Brain microvascular endothelial cell (primary cell): Measurements from ENCODE around the gene BCORL1.
A peak's percentile ranks its signal among the peaks of the same experiment; 100 is the strongest.

ENCODE experiments used
- DNase-seq: peaks from one replicate; pipeline ENCODE4 v3.0.0-alpha.2; 2020
- H3K27ac ChIP-seq: fragments of 250-450 bp; sonication (Bioruptor Pico); 2 replicates; pipeline ENCODE4 v1.5.1; 2020; ENCODE audit warnings: mild to moderate bottlenecking, moderate library complexity
- H3K27me3 ChIP-seq: fragments of 250-450 bp; sonication (Bioruptor Pico); replicated peaks from 2 replicates; pipeline ENCODE4 v1.5.1; 2020; ENCODE audit warnings: mild to moderate bottlenecking
- H3K36me3 ChIP-seq: fragments of 250-450 bp; sonication (Bioruptor Pico); replicated peaks from 2 replicates; pipeline ENCODE4 v1.5.1; 2020; ENCODE audit warnings: mild to moderate bottlenecking
- H3K4me3 ChIP-seq: 2 replicates; pipeline ENCODE4 v1.5.1; 2011; ENCODE audit warnings: low read depth, mild to moderate bottlenecking, control low read depth, low read length, moderate library complexity
- in situ Hi-C: cut with HindIII; loops from 2 replicates; pipeline ENCODE4 v1.10.0; 2017; ENCODE audit warnings: low sequenced_read_pairs, low pct_ligation_motif_present
- TF ChIP-seq, protein P1 (sequence below): IDR thresholded peaks from 2 replicates; pipeline ENCODE4 v1.5.1; 2011; ENCODE audit warnings: low read depth, mild to moderate bottlenecking, moderate library complexity, low read length, control low read depth, inconsistent platforms; ENCODE audit errors: missing control alignments

BCORL1 gene

DNA sequence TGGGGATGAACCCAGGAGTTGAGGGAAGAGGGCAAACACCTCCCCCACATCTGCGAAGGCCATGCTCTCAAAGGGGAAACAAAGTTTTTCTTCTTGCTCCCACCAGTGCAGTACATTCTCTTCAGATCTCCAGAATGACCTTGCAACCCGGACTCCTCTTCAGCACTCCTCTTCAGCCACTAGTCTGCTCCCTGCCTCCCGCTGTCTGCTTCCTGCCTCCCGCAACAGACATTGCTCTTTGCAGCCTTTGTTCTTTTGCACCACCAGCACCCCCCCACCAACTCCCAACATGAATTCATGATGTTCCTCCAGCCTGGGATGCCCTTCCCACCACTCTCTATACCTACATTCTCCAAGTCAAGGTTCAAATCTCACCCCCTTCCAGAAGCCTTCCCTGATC lies 44.4 kb upstream of the BCORL1 start:
- TF ChIP-seq, protein P1, sequence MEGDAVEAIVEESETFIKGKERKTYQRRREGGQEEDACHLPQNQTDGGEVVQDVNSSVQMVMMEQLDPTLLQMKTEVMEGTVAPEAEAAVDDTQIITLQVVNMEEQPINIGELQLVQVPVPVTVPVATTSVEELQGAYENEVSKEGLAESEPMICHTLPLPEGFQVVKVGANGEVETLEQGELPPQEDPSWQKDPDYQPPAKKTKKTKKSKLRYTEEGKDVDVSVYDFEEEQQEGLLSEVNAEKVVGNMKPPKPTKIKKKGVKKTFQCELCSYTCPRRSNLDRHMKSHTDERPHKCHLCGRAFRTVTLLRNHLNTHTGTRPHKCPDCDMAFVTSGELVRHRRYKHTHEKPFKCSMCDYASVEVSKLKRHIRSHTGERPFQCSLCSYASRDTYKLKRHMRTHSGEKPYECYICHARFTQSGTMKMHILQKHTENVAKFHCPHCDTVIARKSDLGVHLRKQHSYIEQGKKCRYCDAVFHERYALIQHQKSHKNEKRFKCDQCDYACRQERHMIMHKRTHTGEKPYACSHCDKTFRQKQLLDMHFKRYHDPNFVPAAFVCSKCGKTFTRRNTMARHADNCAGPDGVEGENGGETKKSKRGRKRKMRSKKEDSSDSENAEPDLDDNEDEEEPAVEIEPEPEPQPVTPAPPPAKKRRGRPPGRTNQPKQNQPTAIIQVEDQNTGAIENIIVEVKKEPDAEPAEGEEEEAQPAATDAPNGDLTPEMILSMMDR = no peak
- Histone ChIP-seq H3K4me3 (no peak overlapping the region), H3K27me3 (no peaks in the 10 kb centered on the region), H3K36me3 (no peaks in the 10 kb centered on the region), H3K27ac (no peak overlapping the region)
- no peak for DNase-seq
- in situ Hi-C loops = no loop called here

DNA sequence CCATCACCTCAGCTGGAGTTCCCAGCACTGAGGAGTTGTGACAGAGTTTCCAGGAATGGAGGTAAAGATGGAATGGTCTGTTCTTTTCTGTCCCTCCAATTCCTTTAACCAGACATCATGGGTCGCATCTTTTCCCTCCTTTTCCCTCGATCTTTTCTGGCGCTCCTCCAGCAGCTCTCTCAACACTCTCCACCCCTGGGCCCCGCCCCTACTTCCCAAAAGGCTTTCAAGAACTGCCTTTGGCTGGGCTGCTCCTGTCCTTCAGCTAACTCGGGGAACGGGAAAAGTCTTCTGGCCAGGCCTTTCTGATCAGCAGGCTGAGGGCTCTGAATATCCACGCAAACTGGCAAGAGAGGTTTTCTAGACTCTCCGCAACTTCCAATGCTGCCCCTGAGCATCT lies 42.4 kb upstream of the BCORL1 start:
- no peaks in the 10 kb centered on the region for H3K36me3 ChIP-seq
- no peaks in the 10 kb centered on the region for H3K27me3 ChIP-seq
- H3K4me3 ChIP-seq = no peak overlapping the region
- DNase-seq = no peak
- no peak overlapping the region for H3K27ac ChIP-seq
- in situ Hi-C loops = no loop called here
- TF ChIP-seq, protein P1 = no peak

DNA sequence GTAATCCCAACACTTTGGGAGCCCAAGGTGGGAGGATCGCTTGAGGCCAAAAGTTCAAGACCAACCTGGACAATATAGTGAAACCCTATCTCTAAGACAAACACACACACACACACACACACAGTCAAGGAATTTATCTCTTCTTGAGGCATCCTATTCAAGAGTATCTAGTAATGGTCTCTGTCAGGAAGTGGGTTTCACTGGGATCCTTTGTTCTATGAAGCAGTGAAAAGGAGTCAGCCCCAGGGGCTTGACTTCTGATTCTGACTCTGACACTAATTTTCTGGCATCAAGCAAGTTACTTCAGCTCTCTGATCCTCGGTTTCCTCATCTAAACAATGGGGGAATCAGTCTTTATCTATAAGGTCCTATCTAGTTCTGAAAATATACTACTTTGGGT lies 41.7 kb upstream of the BCORL1 start:
- DNase-seq = no peak
- no peaks in the 10 kb centered on the region for H3K27me3 ChIP-seq
- in situ Hi-C loops = no loop called here
- TF ChIP-seq, protein P1 = no peak
- H3K27ac ChIP-seq = no peak overlapping the region
- no peaks in the 10 kb centered on the region for H3K36me3 ChIP-seq
- H3K4me3 ChIP-seq = no peak overlapping the region

DNA sequence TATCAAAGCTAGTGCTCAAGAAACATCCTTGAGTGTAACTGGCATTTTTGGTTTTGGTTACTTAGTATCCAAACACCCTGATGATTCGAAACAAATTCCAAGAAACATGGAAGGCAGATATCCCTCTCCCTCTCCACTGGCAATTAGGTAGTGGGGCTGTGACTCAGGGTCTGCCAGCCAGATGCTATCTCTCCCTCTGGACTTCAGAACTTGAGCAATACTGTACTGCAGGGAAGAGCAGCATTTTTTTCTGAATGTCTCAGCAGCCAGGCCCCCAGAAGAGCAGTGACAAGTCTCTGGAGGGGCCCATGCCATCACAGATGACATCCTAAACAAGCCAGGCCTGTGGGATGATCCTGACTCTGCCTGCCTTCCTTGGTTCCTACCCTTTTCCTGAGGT lies 37.3 kb upstream of the BCORL1 start:
- no peak for DNase-seq
- Histone ChIP-seq H3K36me3 (no peaks in the 10 kb centered on the region), H3K4me3 (no peak overlapping the region), H3K27me3 (no peaks in the 10 kb centered on the region), H3K27ac (no peak overlapping the region)
- in situ Hi-C loops = no loop called here
- TF ChIP-seq, protein P1 = no peak

DNA sequence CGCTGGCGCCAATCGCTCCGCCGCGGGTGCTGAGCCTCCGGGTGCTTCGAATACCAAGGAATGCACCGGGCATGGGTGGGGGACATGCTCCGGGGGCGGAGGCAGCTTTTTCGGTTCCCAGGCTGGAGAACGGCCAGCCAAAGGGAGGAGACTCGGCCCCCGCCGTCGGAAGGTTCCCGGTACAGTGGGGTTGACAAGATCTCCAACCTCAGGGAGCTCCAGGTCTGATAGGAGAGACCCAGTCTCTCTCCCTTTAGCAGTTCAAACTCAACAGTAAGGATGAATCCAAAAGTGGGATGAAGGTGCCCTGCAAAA lies 29.1 kb upstream of the BCORL1 start:
- Histone ChIP-seq H3K27me3 (no peaks in the 10 kb centered on the region), H3K4me3 (peak overlapping the region; percentile 45), H3K27ac (no peak overlapping the region), H3K36me3 (no peaks in the 10 kb centered on the region)
- TF ChIP-seq, protein P1 = no peak
- DNase-seq = no peak
- in situ Hi-C loops = no loop called here

DNA sequence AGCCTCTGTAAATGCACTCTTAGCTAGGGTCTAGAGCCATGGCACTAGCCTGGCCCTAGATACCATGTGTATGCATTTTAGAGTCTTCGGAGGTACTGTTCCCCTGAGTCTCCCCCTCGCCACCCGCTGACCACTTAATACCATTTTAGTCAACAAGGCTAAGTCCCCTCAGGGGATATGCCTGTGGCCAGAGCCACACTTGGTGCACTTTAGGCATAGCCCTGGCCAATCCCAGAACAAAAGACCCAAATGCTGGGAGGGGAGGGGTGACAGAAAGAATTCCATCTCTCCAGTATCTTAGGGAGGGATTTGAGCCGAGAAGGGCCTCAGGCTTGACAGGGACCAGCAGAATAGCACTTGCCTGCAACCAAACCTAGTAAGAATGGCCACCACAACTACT lies 28.6 kb upstream of the BCORL1 start:
- in situ Hi-C loops = no loop called here
- Histone ChIP-seq H3K4me3 (no peak overlapping the region), H3K27ac (no peak overlapping the region), H3K27me3 (no peaks in the 10 kb centered on the region), H3K36me3 (no peaks in the 10 kb centered on the region)
- TF ChIP-seq, protein P1 = no peak
- no peak for DNase-seq
